Measurements from ENCODE around the gene LRCH4. TPM values are rescaled to one million over a fixed set of nuclear protein-coding genes. Genes with fewer than 3 reads are reported as not detected.

Gene LRCH4
- total RNA-seq, 4 donors from 2014 or later: 55.0 to 107 (median 76.6) TPM

DNA sequence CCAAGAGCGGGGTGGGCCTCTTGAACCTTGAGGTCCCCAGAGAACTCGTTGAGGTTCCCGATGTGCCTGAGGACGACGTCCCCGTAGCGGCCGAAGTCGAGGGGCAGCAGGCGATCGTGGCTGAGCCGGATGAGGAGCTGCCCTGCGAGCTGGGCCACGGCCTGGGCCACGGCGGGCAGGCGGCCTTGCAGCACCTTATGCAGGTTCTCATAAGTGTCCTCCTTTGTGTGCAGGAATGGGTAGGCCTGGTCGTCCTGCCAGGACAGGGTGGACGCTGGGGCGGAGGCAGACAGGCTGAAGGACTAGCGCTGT is 41.3 kb upstream of the LRCH4 start:
- Histone ChIP-seq H3K27me3 (no peaks in the 10 kb centered on the region), H3K36me3 (no peaks in the 10 kb centered on the region), H3K4me1 (peaks cover 0 to 9% of the 10 kb centered on the region in 2 donors), H3K4me3 (replicated peaks in 1 of 3) (no peak overlapping the region), H3K9me3 (no peaks in the 10 kb centered on the region), H3K27ac (no peak overlapping the region)
- TF ChIP-seq CTCF (IDR thresholded peaks at IDR 0.05): no peak
- TF ChIP-seq POLR2A (IDR thresholded peaks at IDR 0.05): no peak
- WGBS, 2 donors: 69 to 87% methylated on average over 18 to 20 of the region's 21 CpGs
- intact Hi-C loops (cut with DNase I): no loop called here
- no peak for DNase-seq

DNA sequence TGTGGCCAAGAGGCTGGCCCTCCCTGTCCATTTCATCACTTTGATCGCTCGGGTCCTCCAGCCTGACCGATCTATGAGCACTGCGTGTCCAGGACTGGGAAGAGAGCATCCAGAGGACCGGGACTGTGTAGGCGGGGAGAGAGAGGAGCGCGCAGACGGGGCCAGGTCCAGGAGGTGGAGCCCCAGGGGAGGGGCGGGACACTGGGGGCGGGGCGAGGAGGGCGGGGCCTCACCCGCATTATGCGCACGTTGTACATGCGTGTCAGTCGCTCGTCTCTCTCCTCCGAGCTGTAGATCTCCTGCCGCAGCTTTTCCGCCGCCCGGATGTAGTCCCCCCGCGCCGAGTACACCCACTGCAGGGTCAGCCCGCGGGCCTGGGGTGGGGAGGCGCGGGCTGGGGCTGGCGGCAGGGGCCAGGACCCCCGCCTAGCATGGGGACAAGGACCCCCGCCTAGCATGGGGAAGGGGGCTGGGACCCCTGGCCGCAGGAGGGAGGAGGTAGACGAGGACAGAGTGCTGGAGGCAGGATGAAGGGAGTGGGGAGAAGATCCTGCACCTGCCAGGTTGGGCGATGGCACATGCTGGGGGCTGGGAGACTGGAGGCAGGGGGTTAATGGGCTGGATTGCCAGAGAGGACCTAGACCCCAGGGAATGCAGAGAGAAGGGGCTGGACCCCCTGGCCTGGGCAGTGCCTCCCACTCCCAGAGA is 40.8 kb upstream of the LRCH4 start:
- 4 to 6% methylated on average over 12 to 37 of the region's 37 CpGs for WGBS, 2 donors
- intact Hi-C loops (cut with DNase I): no loop called here

GRCh38 chr7:100626055-100626454 is 40.1 kb upstream of the LRCH4 start:
- Histone ChIP-seq H3K9me3 (no peaks in the 10 kb centered on the region), H3K27ac (no peak overlapping the region), H3K4me1 (peaks cover 0 to 9% of the 10 kb centered on the region in 2 donors), H3K36me3 (no peaks in the 10 kb centered on the region), H3K27me3 (no peaks in the 10 kb centered on the region), H3K4me3 (replicated peaks in 1 of 3) (peak overlapping the region in 1 of 3 donors; percentile 10)
- no peak for TF ChIP-seq POLR2A (IDR thresholded peaks at IDR 0.05)
- intact Hi-C loops (cut with DNase I): no loop called here
- no peak for DNase-seq
- 17 to 18% methylated on average over 3 of the region's 3 CpGs for WGBS, 2 donors

More for the DNA sequence above, 40.8 kb upstream of the LRCH4 start:
- no peaks in the 10 kb centered on the region for H3K9me3 ChIP-seq
- peak; percentile 62 to 63 for DNase-seq
- H3K36me3 ChIP-seq: no peaks in the 10 kb centered on the region
- TF ChIP-seq CTCF (IDR thresholded peaks at IDR 0.05) (no peak), POLR2A (IDR thresholded peaks at IDR 0.05) (no peak)
- H3K27ac ChIP-seq: no peak overlapping the region
- peaks cover 0 to 9% of the 10 kb centered on the region in 2 donors for H3K4me1 ChIP-seq
- H3K27me3 ChIP-seq: no peaks in the 10 kb centered on the region
- H3K4me3 ChIP-seq (replicated peaks in 1 of 3): peak overlapping the region in 1 of 3 donors; percentile 10

DNA sequence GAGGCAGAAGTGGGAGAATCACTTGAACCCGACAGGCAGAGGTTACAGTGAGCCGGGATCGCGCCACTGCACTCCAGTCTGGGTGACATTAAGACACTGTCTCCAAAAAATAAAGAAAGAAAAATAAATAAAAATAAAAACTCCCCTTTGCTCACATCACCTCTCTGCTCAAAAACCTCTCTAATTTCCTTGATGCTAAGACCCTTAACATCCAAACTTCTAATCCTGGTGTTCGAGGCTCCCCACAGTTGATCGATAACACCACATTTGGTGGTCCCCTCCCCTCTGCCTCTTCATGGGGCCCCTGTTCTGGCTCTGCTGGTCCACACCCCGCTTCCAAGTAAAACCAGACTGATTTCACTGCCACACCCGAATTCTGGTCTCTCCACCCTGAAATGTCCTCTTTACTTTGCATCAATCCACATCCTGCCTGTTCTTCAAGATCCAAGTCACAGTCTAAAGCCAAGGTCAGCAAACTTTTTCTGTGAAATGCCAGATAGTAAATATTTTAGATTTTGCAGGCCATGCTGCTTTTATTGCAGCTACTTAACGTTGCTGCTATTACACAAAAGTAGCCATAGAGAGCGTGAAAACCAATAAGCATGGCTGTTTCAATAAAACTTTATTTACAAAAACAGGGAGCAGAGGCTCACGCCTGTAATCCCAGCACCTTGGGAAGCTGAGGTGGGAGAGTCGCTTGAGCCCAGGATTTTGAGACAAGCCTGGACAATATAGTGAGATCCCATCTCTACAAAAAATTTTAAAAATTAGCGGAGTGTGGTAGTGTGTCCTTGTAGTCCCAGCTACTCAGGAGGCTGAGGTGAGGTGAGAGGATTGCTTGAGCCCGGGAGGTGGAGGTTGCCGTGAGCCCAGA is 38.3 kb upstream of the LRCH4 start:
- intact Hi-C loops (cut with DNase I): no loop called here
- Histone ChIP-seq H3K27me3 (no peaks in the 10 kb centered on the region), H3K36me3 (no peaks in the 10 kb centered on the region), H3K4me3 (replicated peaks in 1 of 3) (no peak overlapping the region), H3K27ac (no peak overlapping the region), H3K9me3 (no peaks in the 10 kb centered on the region), H3K4me1 (peaks cover 0 to 9% of the 10 kb centered on the region in 2 donors)
- TF ChIP-seq CTCF (IDR thresholded peaks at IDR 0.05) (no peak), POLR2A (IDR thresholded peaks at IDR 0.05) (no peak)
- no peak for DNase-seq
- 87% methylated on average over 15 of the region's 15 CpGs for WGBS, 2 donors

DNA sequence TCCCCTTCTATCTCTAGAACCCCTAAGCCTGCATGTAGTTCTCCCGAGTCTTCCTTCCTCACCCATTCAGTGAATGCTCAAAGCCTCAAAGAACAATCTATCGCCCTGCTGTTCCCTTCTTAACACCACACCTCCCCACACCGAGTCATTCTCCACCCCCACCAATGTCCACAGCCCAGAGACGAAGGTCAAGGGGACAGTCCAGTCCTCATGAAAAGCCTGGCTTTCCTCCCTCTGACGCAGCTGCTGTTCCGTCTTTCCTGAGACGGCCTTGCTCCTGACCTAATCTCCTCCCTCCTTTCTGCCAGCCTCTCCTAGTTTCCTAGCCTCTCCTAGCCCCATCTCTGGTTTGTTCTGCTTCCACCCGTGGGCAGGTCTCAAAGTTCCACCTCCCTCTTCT is 35.6 kb upstream of the LRCH4 start:
- intact Hi-C loops (cut with DNase I): no loop called here

More for the DNA sequence above, 35.6 kb upstream of the LRCH4 start:
- Histone ChIP-seq H3K27me3 (no peaks in the 10 kb centered on the region), H3K4me1 (peaks cover 0 to 4% of the 10 kb centered on the region in 2 donors), H3K27ac (no peak overlapping the region), H3K9me3 (no peaks in the 10 kb centered on the region), H3K4me3 (replicated peaks in 1 of 3) (no peak overlapping the region), H3K36me3 (no peaks in the 10 kb centered on the region)
- 83 to 88% methylated on average over 8 of the region's 8 CpGs for WGBS, 2 donors
- no peak for DNase-seq
- TF ChIP-seq POLR2A (IDR thresholded peaks at IDR 0.05): no peak
- TF ChIP-seq CTCF (IDR thresholded peaks at IDR 0.05): no peak

Measured in thyroid gland (tissue), 4 donors.